Activated naive CD4-positive, alpha-beta T cell treated with anti-CD3 and anti-CD28 coated beads, Interleukin-2, amount 10 ng/mL, durations not matched to agents 7 days and 5 days (primary cell): ENCODE results near the gene CTSZ.

Experiments
- CTCF ChIA-PET: fragments of 350-600 bp; sonication (Branson Sonifier 250); formaldehyde crosslinking; loops from one replicate; lab custom pipeline; 2021; ENCODE audit warnings: antibody characterized with exemption; lab: Charles Lee
- DNase-seq: peaks from one replicate; pipeline ENCODE4 v3.0.0-alpha.2; 2020
- H3K27ac Mint-ChIP-seq: one replicate; pipeline ENCODE4 v1.8.0; 2021; ENCODE audit warnings: mild to moderate bottlenecking, moderate library complexity, mixed read lengths
- H3K27me3 Mint-ChIP-seq: one replicate; pipeline ENCODE4 v1.8.0; 2021; ENCODE audit warnings: mild to moderate bottlenecking, mixed read lengths
- H3K36me3 Mint-ChIP-seq: one replicate; pipeline ENCODE4 v1.8.0; 2021; ENCODE audit warnings: mixed read lengths
- H3K4me1 Mint-ChIP-seq: one replicate; pipeline ENCODE4 v1.8.0; 2021; ENCODE audit warnings: mixed read lengths
- H3K4me3 Mint-ChIP-seq: one replicate; pipeline ENCODE4 v1.8.0; 2021; ENCODE audit warnings: mild to moderate bottlenecking, moderate library complexity, mixed read lengths
- H3K9me3 Mint-ChIP-seq: one replicate; pipeline ENCODE4 v1.8.0; 2021; ENCODE audit warnings: mixed read lengths

Gene CTSZ

GRCh38 chr20:59025511-59025910 lies 18.5 kb upstream of the CTSZ start:
- no peak overlapping the region for H3K27ac Mint-ChIP-seq
- DNase-seq: no peak
- CTCF ChIA-PET: no interaction called here
- no peaks in the 10 kb centered on the region for H3K9me3 Mint-ChIP-seq
- H3K4me1 Mint-ChIP-seq: peaks cover 51% of the 10 kb centered on the region
- H3K4me3 Mint-ChIP-seq: no peak overlapping the region
- no peaks in the 10 kb centered on the region for H3K27me3 Mint-ChIP-seq
- H3K36me3 Mint-ChIP-seq: peaks cover 76% of the 10 kb centered on the region

GRCh38 chr20:59025086-59025485 lies 18.0 kb upstream of the CTSZ start:
- DNase-seq: no peak
- Mint-ChIP-seq H3K36me3 (peaks cover 72% of the 10 kb centered on the region), H3K4me3 (no peak overlapping the region), H3K27ac (peak overlapping the region; percentile 7), H3K9me3 (no peaks in the 10 kb centered on the region), H3K4me1 (peaks cover 47% of the 10 kb centered on the region), H3K27me3 (no peaks in the 10 kb centered on the region)
- CTCF ChIA-PET: no interaction called here

GRCh38 chr20:59024111-59024530 lies 17.1 kb upstream of the CTSZ start:
- CTCF ChIA-PET: no interaction called here
- peaks cover 62% of the 10 kb centered on the region for H3K36me3 Mint-ChIP-seq
- no peaks in the 10 kb centered on the region for H3K9me3 Mint-ChIP-seq
- H3K27me3 Mint-ChIP-seq: no peaks in the 10 kb centered on the region
- no peak overlapping the region for H3K27ac Mint-ChIP-seq
- H3K4me1 Mint-ChIP-seq: peaks cover 37% of the 10 kb centered on the region
- no peak for DNase-seq
- H3K4me3 Mint-ChIP-seq: no peak overlapping the region

GRCh38 chr20:59023616-59024015 lies 16.6 kb upstream of the CTSZ start:
- Mint-ChIP-seq H3K27me3 (no peaks in the 10 kb centered on the region), H3K36me3 (peaks cover 57% of the 10 kb centered on the region), H3K4me1 (peaks cover 32% of the 10 kb centered on the region), H3K4me3 (no peak overlapping the region), H3K27ac (no peak overlapping the region), H3K9me3 (no peaks in the 10 kb centered on the region)
- DNase-seq: no peak
- CTCF ChIA-PET: no interaction called here

- Mint-ChIP-seq H3K36me3 (peaks cover 51% of the 10 kb centered on the region), H3K27ac (no peak overlapping the region)
- CTCF ChIA-PET: interaction anchor here (0.8 kb wide), 1 partner anchor 9 kb away, joined by 3 read pairs; the partner anchor contains the start of gene ATP5F1E
Measured at GRCh38 chr20:59022754-59023153, 15.7 kb upstream of the CTSZ start.

GRCh38 chr20:59020938-59021551 lies 14.0 kb upstream of the CTSZ start:
- DNase-seq: no peak
- CTCF ChIA-PET: no interaction called here
- Mint-ChIP-seq H3K36me3 (peaks cover 35% of the 10 kb centered on the region), H3K9me3 (no peaks in the 10 kb centered on the region), H3K27me3 (no peaks in the 10 kb centered on the region), H3K4me1 (peaks cover 22% of the 10 kb centered on the region), H3K4me3 (no peak overlapping the region), H3K27ac (no peak overlapping the region)

More at GRCh38 chr20:59022754-59023153, 15.7 kb upstream of the CTSZ start:
- DNase-seq: no peak
- Mint-ChIP-seq H3K4me1 (peaks cover 23% of the 10 kb centered on the region), H3K9me3 (no peaks in the 10 kb centered on the region), H3K27me3 (no peaks in the 10 kb centered on the region), H3K4me3 (no peak overlapping the region)

GRCh38 chr20:59019217-59019616 lies 12.2 kb upstream of the CTSZ start, which contains the start of gene TUBB1:
TSS of gene TUBB1 (plus strand) at chr20:59019429. CDS start at chr20:59019523, 94 bp downstream.
- Mint-ChIP-seq H3K36me3 (peaks cover 23% of the 10 kb centered on the region), H3K27me3 (no peaks in the 10 kb centered on the region), H3K27ac (peak within 1 kb of the TSS; percentile 45), H3K4me1 (peaks cover 25% of the 10 kb centered on the region), H3K9me3 (no peaks in the 10 kb centered on the region), H3K4me3 (no peak within 1 kb of the TSS)
- no peak for DNase-seq
- CTCF ChIA-PET: no interaction called here

GRCh38 chr20:59018817-59019216 lies 11.8 kb upstream of the CTSZ start:
- Mint-ChIP-seq H3K9me3 (no peaks in the 10 kb centered on the region), H3K36me3 (peaks cover 19% of the 10 kb centered on the region), H3K4me3 (no peak overlapping the region), H3K4me1 (peaks cover 29% of the 10 kb centered on the region), H3K27me3 (no peaks in the 10 kb centered on the region), H3K27ac (peak overlapping the region; percentile 45)
- CTCF ChIA-PET: no interaction called here
- no peak for DNase-seq

GRCh38 chr20:59017493-59018231 lies 10.6 kb upstream of the CTSZ start:
- CTCF ChIA-PET: interaction anchor here (1.0 kb wide), 1 partner anchor 438 kb away, joined by 3 read pairs; no protein-coding TSS in a partner anchor
- Mint-ChIP-seq H3K27me3 (peaks cover 4% of the 10 kb centered on the region), H3K27ac (peak overlapping the region; percentile 45)

GRCh38 chr20:59016795-59017492 lies 9.9 kb upstream of the CTSZ start:
- no peaks in the 10 kb centered on the region for H3K9me3 Mint-ChIP-seq
- peak; percentile 36 for DNase-seq
- H3K27ac Mint-ChIP-seq: peak overlapping the region; percentile 28
- no peak overlapping the region for H3K4me3 Mint-ChIP-seq
- peaks cover 7% of the 10 kb centered on the region for H3K36me3 Mint-ChIP-seq
- peaks cover 46% of the 10 kb centered on the region for H3K4me1 Mint-ChIP-seq
- peaks cover 4% of the 10 kb centered on the region for H3K27me3 Mint-ChIP-seq
- CTCF ChIA-PET: interaction anchor here (1.0 kb wide), 1 partner anchor 438 kb away, joined by 3 read pairs; no protein-coding TSS in a partner anchor

More at GRCh38 chr20:59017493-59018231, 10.6 kb upstream of the CTSZ start:
- no peak for DNase-seq
- H3K4me1 Mint-ChIP-seq: peaks cover 39% of the 10 kb centered on the region
- H3K36me3 Mint-ChIP-seq: peaks cover 12% of the 10 kb centered on the region
- no peaks in the 10 kb centered on the region for H3K9me3 Mint-ChIP-seq
- H3K4me3 Mint-ChIP-seq: no peak overlapping the region

- Mint-ChIP-seq H3K4me1 (peaks cover 55% of the 10 kb centered on the region), H3K9me3 (no peaks in the 10 kb centered on the region), H3K36me3 (peaks cover 4% of the 10 kb centered on the region), H3K27me3 (peaks cover 4% of the 10 kb centered on the region), H3K27ac (no peak overlapping the region), H3K4me3 (no peak overlapping the region)
- CTCF ChIA-PET: no interaction called here
- DNase-seq: no peak
Measured at GRCh38 chr20:59015812-59016711, 9.0 kb upstream of the CTSZ start.

GRCh38 chr20:59015411-59015810 lies 8.4 kb upstream of the CTSZ start:
- no peaks in the 10 kb centered on the region for H3K36me3 Mint-ChIP-seq
- no peak overlapping the region for H3K4me3 Mint-ChIP-seq
- peaks cover 61% of the 10 kb centered on the region for H3K4me1 Mint-ChIP-seq
- peaks cover 10% of the 10 kb centered on the region for H3K27me3 Mint-ChIP-seq
- CTCF ChIA-PET: no interaction called here
- no peak for DNase-seq
- no peak overlapping the region for H3K27ac Mint-ChIP-seq
- H3K9me3 Mint-ChIP-seq: no peaks in the 10 kb centered on the region

GRCh38 chr20:59014680-59015389 lies 7.8 kb upstream of the CTSZ start:
- no peak overlapping the region for H3K27ac Mint-ChIP-seq
- CTCF ChIA-PET: no interaction called here
- no peak for DNase-seq

More at GRCh38 chr20:59014680-59015389, 7.8 kb upstream of the CTSZ start:
- H3K27me3 Mint-ChIP-seq: peaks cover 15% of the 10 kb centered on the region
- H3K4me3 Mint-ChIP-seq: no peak overlapping the region
- H3K36me3 Mint-ChIP-seq: no peaks in the 10 kb centered on the region
- no peaks in the 10 kb centered on the region for H3K9me3 Mint-ChIP-seq
- H3K4me1 Mint-ChIP-seq: peaks cover 65% of the 10 kb centered on the region
